HepG2 (cell line): ENCODE data around the gene ORC6.

Experiments used
- CHD4 ChIP-seq: fragments of 200-600 bp; sonication (generic); IDR thresholded peaks from 2 replicates; pipeline ENCODE4 v1.7.0; 2017; ENCODE audit warnings: mild to moderate bottlenecking, low read length, borderline replicate concordance
- EZH2 ChIP-seq: conservative IDR thresholded peaks from 2 replicates; pipeline ENCODE4 v1.6.1; 2012; ENCODE audit warnings: mild to moderate bottlenecking, low read depth, low read length, moderate library complexity
- KLF9 ChIP-seq: IDR thresholded peaks from 2 replicates; pipeline ENCODE4 v1.6.1; 2016; ENCODE audit warnings: low read depth
- NFIC ChIP-seq: IDR thresholded peaks from 2 replicates; pipeline ENCODE4 v1.6.1; 2012; ENCODE audit warnings: mild to moderate bottlenecking, low read length, inconsistent platforms
- POLR2A ChIP-seq, 2 experiments: IDR thresholded peaks; 2 replicates each; pipeline ENCODE4 v1.6.1; 2011; ENCODE audit warnings: low read depth in 2 of 2, low read length in 2 of 2, mild to moderate bottlenecking in 1 of 2, moderate library complexity in 1 of 2; ENCODE audit not compliant: insufficient read depth in 1 of 2
- POLR2AphosphoS5 ChIP-seq: IDR thresholded peaks from 2 replicates; pipeline ENCODE4 v1.6.1; 2012; ENCODE audit warnings: low read depth, low read length
- TF ChIP-seq, protein P1 (sequence below), 2 experiments: sonication (generic) in 1 of 2; formaldehyde crosslinking in 1 of 2; IDR thresholded peaks; 2 replicates each; pipeline versions ENCODE4 v1.5.1 to v1.6.1; 2011 to 2020; ENCODE audit warnings: borderline replicate concordance in 1 of 2, low read depth in 1 of 2, low read length in 1 of 2, mild to moderate bottlenecking in 1 of 2, missing genetic modification reagents in 1 of 2, moderate library complexity in 1 of 2
- TF ChIP-seq, protein P2 (sequence below): IDR thresholded peaks from 2 replicates; pipeline ENCODE4 v1.6.1; 2012; ENCODE audit warnings: inconsistent platforms
- TF ChIP-seq, protein P3 (sequence below): sonication (generic); formaldehyde crosslinking; IDR thresholded peaks from 2 replicates; pipeline ENCODE4 v1.9.0; 2021; ENCODE audit warnings: missing genetic modification reagents, borderline replicate concordance
- TF ChIP-seq, protein P4 (sequence below): sonication (generic); formaldehyde crosslinking; IDR thresholded peaks from 2 replicates; pipeline ENCODE4 v1.4.0; 2020; ENCODE audit warnings: missing genetic modification reagents
- TF ChIP-seq, protein P5 (sequence below): sonication (generic); formaldehyde crosslinking; IDR thresholded peaks from 2 replicates; pipeline ENCODE4 v1.5.0; 2020; ENCODE audit warnings: mild to moderate bottlenecking, missing genetic modification reagents, moderate library complexity

DNA sequence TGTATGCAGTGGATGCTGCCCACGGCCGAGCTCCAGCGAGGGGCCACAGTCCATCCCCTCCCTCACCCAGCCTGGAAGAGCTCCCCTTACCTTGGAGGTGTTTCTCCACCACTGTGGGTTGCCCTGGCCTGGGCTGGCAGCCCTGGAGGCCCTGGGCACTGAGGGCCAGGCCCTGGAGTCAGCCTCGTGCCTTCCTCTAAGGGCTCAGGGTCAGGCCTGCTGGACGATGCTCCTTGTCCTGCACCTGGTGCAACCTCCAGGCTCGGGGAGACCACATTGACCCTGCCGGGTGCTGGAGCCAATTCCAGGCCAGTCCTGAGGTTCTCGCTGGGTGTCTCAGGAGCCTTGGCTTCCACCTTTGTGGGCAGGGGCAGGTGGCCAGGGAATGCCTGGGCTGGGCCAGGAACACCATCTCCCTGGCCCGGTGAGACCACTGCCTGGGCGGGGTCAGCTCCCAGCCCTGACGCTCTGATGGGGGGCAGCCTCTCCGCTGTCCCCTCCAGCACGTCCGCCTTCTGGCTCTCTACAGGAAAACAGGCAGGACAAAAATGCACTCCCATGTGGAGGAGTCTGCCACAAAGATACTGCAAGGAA lies 48.3 kb downstream of the ORC6 start:
- TF ChIP-seq CHD4 (no peak), KLF9 (CRISPR knock-in tag) (no peak), POLR2A (IDR thresholded peaks at IDR 0.05; ENCODE audit: insufficient read depth in 1 of 2, low read depth in 2 of 2, low read length in 2 of 2) (no peak), EZH2 (no peak), POLR2AphosphoS5 (no peak), NFIC (no peak)
- TF ChIP-seq, protein P1, sequence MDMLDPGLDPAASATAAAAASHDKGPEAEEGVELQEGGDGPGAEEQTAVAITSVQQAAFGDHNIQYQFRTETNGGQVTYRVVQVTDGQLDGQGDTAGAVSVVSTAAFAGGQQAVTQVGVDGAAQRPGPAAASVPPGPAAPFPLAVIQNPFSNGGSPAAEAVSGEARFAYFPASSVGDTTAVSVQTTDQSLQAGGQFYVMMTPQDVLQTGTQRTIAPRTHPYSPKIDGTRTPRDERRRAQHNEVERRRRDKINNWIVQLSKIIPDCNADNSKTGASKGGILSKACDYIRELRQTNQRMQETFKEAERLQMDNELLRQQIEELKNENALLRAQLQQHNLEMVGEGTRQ (IDR thresholded peaks at IDR 0.05; ENCODE audit: low read depth, low read length) = no peak
- TF ChIP-seq, protein P1 (CRISPR knock-in tag; IDR thresholded peaks at IDR 0.05; ENCODE audit: borderline replicate concordance) = no peak
- TF ChIP-seq, protein P2, sequence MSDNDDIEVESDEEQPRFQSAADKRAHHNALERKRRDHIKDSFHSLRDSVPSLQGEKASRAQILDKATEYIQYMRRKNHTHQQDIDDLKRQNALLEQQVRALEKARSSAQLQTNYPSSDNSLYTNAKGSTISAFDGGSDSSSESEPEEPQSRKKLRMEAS = no peak
- TF ChIP-seq, protein P3, sequence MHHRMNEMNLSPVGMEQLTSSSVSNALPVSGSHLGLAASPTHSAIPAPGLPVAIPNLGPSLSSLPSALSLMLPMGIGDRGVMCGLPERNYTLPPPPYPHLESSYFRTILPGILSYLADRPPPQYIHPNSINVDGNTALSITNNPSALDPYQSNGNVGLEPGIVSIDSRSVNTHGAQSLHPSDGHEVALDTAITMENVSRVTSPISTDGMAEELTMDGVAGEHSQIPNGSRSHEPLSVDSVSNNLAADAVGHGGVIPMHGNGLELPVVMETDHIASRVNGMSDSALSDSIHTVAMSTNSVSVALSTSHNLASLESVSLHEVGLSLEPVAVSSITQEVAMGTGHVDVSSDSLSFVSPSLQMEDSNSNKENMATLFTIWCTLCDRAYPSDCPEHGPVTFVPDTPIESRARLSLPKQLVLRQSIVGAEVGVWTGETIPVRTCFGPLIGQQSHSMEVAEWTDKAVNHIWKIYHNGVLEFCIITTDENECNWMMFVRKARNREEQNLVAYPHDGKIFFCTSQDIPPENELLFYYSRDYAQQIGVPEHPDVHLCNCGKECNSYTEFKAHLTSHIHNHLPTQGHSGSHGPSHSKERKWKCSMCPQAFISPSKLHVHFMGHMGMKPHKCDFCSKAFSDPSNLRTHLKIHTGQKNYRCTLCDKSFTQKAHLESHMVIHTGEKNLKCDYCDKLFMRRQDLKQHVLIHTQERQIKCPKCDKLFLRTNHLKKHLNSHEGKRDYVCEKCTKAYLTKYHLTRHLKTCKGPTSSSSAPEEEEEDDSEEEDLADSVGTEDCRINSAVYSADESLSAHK (CRISPR knock-in tag) = no peak
- TF ChIP-seq, protein P4, sequence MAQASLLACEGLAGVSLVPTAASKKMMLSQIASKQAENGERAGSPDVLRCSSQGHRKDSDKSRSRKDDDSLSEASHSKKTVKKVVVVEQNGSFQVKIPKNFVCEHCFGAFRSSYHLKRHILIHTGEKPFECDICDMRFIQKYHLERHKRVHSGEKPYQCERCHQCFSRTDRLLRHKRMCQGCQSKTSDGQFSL (CRISPR knock-in tag) = no peak
- TF ChIP-seq, protein P5, sequence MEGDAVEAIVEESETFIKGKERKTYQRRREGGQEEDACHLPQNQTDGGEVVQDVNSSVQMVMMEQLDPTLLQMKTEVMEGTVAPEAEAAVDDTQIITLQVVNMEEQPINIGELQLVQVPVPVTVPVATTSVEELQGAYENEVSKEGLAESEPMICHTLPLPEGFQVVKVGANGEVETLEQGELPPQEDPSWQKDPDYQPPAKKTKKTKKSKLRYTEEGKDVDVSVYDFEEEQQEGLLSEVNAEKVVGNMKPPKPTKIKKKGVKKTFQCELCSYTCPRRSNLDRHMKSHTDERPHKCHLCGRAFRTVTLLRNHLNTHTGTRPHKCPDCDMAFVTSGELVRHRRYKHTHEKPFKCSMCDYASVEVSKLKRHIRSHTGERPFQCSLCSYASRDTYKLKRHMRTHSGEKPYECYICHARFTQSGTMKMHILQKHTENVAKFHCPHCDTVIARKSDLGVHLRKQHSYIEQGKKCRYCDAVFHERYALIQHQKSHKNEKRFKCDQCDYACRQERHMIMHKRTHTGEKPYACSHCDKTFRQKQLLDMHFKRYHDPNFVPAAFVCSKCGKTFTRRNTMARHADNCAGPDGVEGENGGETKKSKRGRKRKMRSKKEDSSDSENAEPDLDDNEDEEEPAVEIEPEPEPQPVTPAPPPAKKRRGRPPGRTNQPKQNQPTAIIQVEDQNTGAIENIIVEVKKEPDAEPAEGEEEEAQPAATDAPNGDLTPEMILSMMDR (CRISPR knock-in tag) = no peak
